Upper lobe of left lung (tissue), 4 donors: ENCODE results near the gene HARBI1.

Source experiments
- CTCF ChIP-seq, 6 experiments: fragments of 450-650 bp in 4 of 6; fragments of 200-600 bp in 2 of 6; sonication (generic) in 2 of 6; IDR thresholded peaks; one replicate each; pipeline ENCODE4 v1.5.1; 2016 to 2019; ENCODE audit warnings: antibody characterized with exemption in 6 of 6
- POLR2A ChIP-seq, 4 donors: fragments of 450-650 bp; IDR thresholded peaks; one replicate each; pipeline ENCODE4 v1.5.1; 2016 to 2017; ENCODE audit warnings: antibody characterized with exemption in 4 of 4, mild to moderate bottlenecking in 2 of 4
- POLR2AphosphoS5 ChIP-seq, 2 donors: sonication (generic); formaldehyde crosslinking; IDR thresholded peaks; one replicate each; pipeline ENCODE4 v1.5.1; 2017; ENCODE audit warnings: antibody characterized with exemption in 2 of 2

GRCh38 chr11:46630237-46630636, 13.2 kb upstream of the HARBI1 start:
- TF ChIP-seq POLR2AphosphoS5 (IDR thresholded peaks at IDR 0.05) (no peak), CTCF (IDR thresholded peaks at IDR 0.05) (no peak), POLR2A (IDR thresholded peaks at IDR 0.05) (no peak)
